GM19463 (cell line): ENCODE measurements around the gene GPR146.
A peak's percentile ranks its signal among the peaks of the same experiment; 100 is the strongest.

Experiments
- ATAC-seq: cut with Tn5 transposase; IDR thresholded peaks from one replicate; pipeline ENCODE4 v1.9.1; 2021; ENCODE audit warnings: mild to moderate bottlenecking, moderate library complexity; ENCODE audit not compliant: unreplicated experiment

The GPR146 gene

GRCh38 chr7:1056785-1057410 is 12.6 kb downstream of the GPR146 start:
- ATAC-seq = no peak

DNA sequence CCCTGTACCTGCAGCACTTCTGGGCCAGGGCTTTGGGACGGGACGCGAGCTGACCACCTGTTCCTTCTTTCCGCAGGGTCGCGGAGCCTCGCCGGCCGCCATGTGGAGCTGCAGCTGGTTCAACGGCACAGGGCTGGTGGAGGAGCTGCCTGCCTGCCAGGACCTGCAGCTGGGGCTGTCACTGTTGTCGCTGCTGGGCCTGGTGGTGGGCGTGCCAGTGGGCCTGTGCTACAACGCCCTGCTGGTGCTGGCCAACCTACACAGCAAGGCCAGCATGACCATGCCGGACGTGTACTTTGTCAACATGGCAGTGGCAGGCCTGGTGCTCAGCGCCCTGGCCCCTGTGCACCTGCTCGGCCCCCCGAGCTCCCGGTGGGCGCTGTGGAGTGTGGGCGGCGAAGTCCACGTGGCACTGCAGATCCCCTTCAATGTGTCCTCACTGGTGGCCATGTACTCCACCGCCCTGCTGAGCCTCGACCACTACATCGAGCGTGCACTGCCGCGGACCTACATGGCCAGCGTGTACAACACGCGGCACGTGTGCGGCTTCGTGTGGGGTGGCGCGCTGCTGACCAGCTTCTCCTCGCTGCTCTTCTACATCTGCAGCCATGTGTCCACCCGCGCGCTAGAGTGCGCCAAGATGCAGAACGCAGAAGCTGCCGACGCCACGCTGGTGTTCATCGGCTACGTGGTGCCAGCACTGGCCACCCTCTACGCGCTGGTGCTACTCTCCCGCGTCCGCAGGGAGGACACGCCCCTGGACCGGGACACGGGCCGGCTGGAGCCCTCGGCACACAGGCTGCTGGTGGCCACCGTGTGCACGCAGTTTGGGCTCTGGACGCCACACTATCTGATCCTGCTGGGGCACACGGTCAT is 13.3 kb downstream of the GPR146 start:
- ATAC-seq = no peak

GRCh38 chr7:1058311-1058710 is 14.0 kb downstream of the GPR146 start:
- ATAC-seq = no peak

- ATAC-seq = no peak
These were observed 14.5 kb downstream of the GPR146 start for GRCh38 chr7:1058821-1059199.

- no peak for ATAC-seq
These were observed 15.1 kb downstream of the GPR146 start for GRCh38 chr7:1059200-1060091.

- no peak for ATAC-seq
These were observed 16.1 kb downstream of the GPR146 start for GRCh38 chr7:1060315-1061072.

DNA sequence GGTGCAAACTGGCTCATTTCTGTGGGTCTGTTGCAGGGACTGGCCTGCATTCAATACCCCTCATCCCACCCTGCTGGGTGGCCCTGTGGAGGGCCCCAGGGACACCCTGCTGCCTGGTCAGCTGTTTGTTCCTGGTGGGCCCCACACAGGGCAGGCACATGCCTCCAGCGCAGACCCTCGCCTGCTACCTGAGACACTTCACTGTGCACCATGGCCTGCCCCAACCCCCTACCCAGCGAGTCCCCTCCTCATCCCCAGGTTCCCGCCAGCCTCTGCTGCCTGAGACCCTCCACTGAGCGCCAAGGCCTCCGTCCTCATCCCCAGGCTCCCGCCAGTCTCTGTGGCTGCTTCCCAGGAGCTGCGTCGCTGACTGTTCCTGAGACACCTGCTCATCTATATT is 16.8 kb downstream of the GPR146 start:
- ATAC-seq = no peak

GRCh38 chr7:1062296-1063294 is 18.2 kb downstream of the GPR146 start:
- ATAC-seq = peak; percentile 55

GRCh38 chr7:1063361-1063760 is 19.0 kb downstream of the GPR146 start:
- no peak for ATAC-seq

DNA sequence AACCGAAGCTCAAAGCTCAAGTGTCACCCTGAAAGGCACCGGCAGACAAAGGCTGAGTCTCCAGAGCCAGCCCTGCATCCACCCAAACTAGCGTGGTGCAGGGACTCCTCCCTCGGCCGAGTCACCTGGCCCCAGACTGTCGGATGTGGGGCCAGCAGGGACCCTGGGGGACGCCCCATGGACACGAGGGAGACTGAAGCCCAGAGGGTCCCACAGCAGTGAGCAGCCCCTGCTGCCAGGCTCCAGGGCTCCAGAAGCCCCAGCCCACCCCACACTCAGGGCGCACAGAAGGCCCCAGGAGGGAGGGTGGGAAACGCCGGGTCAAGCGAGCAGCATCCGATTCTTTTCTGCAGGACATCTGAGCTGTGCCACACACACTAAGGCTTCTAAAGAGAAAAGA is 20.2 kb downstream of the GPR146 start:
- no peak for ATAC-seq

DNA sequence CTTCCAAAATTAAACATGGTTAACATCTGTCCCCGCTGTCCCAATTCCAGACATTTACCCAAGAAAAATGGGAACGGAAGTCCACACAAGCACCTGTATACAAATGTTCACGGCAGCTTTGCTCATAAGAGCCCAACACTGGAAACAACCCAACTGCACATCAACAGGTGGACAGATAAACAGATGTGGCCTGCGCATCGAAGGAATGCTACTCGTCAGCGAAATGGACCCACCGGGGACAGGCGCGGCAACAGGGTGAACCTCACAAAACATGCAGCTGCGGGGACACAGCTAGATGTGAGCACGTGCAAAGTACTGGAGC is 20.9 kb downstream of the GPR146 start:
- no peak for ATAC-seq

DNA sequence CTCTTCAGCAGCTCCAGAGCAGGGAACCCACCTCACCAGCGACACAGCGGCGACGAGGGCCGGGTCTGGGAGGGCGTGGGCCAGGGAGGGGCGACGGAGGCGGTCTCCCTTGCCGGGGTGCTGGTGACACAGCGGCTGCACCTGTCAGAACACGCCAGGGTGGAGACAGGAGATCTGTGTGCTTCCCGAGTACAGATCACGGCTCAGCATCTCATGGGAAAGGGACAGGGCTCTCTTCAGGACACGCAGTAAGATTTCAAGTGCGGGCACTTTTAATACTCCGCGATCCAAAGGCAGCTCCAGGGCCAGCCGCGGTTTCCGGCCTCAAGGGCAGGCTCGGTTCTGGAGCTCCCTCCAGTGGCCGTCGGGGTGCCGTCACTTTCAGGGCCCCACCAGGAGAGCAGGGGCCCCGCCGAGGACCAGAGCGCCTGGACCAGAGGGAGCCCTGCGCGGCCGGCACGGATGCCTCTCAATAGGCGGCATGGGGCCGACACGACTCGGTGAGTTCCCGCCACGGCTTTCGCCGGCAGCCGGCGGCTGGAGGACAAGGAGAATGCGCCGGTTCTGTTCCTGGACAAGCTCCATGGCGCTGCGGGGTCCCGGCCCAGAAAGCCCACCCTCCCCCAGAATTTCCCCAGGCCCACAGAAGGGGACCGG is 21.4 kb downstream of the GPR146 start:
- peak; percentile 53 for ATAC-seq

- no peak for ATAC-seq
These were observed 21.9 kb downstream of the GPR146 start for GRCh38 chr7:1066242-1066588.

DNA sequence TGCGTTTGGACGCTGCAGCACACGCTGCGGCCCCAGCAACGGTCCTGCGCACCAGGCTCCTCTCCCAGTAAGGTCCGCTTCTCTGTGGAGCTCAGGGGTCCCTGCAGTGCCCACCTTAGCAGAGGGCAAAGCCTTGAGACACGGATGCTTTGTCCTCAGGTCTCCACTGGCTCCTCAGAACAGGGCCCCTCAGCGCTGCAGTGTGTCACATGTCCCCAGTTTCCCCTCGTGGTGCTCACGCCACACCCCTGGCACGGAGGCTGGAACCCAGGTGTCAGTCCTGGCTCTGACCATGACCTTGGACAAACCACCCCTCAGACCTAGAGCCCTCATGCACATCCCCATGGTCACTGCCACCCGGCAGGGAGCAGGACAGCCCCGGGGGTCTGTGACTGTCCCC is 23.7 kb downstream of the GPR146 start:
- ATAC-seq = no peak

GRCh38 chr7:1068619-1069018 is 24.3 kb downstream of the GPR146 start:
- no peak for ATAC-seq

GRCh38 chr7:1070544-1071011 is 26.2 kb downstream of the GPR146 start:
- no peak for ATAC-seq

DNA sequence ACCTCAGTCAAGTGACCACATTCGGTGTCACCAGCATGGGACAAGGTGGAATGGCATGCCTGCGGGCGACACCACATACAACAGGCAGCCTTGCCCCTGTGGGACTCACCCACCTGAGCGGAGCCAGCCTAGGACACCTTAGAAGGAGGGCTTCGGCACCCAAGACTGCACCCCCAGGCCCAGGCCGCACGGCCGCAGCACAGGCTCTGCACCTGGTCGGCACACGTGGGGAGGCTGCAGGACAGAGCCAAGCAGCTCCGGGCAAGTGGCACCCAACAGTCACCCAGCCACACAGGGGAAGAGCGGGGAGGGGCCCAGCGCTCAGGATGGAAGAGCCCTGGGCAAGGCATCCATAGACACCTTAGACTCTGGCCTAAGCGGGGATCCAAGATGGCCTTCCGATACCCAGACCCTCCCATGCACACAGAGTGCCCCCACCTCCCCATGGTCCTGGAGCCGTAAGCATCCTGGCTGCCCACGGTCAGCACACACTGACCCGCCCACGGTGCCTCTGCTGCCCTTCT is 27.4 kb downstream of the GPR146 start:
- no peak for ATAC-seq

DNA sequence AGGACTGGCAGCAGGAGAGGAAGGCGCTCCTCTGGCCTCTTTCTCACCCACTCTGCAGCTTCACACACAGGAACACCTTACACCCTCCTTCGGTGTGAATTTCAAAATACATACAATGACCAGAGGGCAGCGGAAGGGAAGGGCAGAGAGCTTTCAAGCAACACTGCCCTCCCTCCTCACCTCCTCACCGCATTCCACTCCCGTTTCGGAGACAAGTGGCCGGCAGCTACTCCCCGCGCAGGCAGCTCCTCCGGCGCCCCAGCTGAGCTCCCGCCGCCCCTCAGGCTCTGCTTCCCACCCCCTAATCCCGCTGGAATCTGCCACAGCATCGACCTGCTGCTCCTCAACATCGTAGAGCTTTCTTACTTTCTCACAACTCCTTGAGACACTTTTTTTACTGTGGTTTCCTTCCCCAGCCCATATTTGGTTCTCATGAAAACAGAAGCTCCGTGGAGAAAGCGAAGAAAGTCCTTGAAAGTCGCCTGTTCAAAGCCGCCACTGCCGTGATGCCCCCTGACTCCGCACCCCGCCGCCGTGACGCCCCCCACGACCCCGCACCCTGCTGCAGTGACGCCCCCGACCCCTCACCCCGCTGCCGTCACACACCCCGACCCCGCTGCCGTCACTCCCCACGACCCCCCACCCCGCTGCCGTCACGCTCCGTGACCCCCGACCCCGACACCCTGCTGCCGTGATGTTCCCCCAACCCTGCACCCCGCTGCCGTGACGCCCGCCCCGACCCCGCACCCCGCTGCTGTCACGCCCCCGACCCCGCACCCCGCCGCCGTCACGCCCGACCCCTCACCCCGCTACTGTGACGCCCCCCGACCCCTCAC is 29.0 kb downstream of the GPR146 start:
- no peak for ATAC-seq
